GM12878 (cell line): Measurements from ENCODE around the gene HSP90AB1. TPM values are rescaled to one million over a fixed set of nuclear protein-coding genes. Genes with fewer than 3 reads are reported as not detected.
A peak's percentile ranks its signal among the peaks of the same experiment; 100 is the strongest.

ENCODE experiments used
- ATAC-seq: fragments of 200-7000 bp; cut with Tn5 transposase; 3 replicates; pipeline ENCODE4 v1.9.1; 2020; ENCODE audit warnings: mild to moderate bottlenecking, moderate library complexity
- BruUV-seq: library from RNA; stranded (reverse); fragments of 400-500 nt; replicated peaks from 2 replicates; lab custom pipeline; 2021; lab: Mats Ljungman, UMichigan
- CTCF ChIA-PET: fragments of 300-600 bp; sonication (Branson Sonifier 250); formaldehyde crosslinking; extraction: SDS; loops from one replicate; lab custom pipeline; 2021; ENCODE audit warnings: inconsistent platforms; lab: Yijun Ruan, JAX
- POLR2A ChIA-PET: fragments of 350-600 bp; formaldehyde crosslinking; extraction: SDS; loops from one replicate; lab custom pipeline; 2021; ENCODE audit warnings: inconsistent platforms; lab: Charles Lee
- RAD21 ChIA-PET: fragments of 300-600 bp; sonication (Branson Sonifier 250); formaldehyde crosslinking; loops from one replicate; lab custom pipeline; 2023; ENCODE audit warnings: antibody characterized with exemption; ENCODE audit not compliant: unreplicated experiment; lab: Charles Lee
- SMC1A ChIA-PET: fragments of 300-600 bp; sonication (Branson Sonifier 250); formaldehyde crosslinking; loops from one replicate; lab custom pipeline; 2023; ENCODE audit not compliant: unreplicated experiment, uncharacterized antibody; lab: Charles Lee
- DNase-seq: peaks from one replicate; pipeline ENCODE4 v3.0.0-alpha.2; 2011; ENCODE audit warnings: low read depth, low spot score
- FAIRE-seq: peaks from 3 replicates; lab custom pipeline; 2011; peaks lifted over from hg19 to GRCh38; lab: Jason Lieb, UNC
- H2AFZ ChIP-seq: 2 replicates; pipeline ENCODE4 v1.6.0; 2011; ENCODE audit warnings: low read depth, low read length, control low read depth; ENCODE audit not compliant: control insufficient read depth
- H3K27ac ChIP-seq: 2 replicates; pipeline ENCODE4 v1.5.1; 2011; ENCODE audit warnings: control low read depth; ENCODE audit not compliant: control insufficient read depth, insufficient read depth
- H3K27me3 ChIP-seq, 2 experiments: replicated peaks in 1 of 2; 2 replicates each; pipeline versions ENCODE4 v1.6.0 to v1.6.1; 2011; ENCODE audit warnings: low read length in 1 of 2; ENCODE audit not compliant: control insufficient read depth in 2 of 2, insufficient read depth in 2 of 2
- H3K36me3 ChIP-seq, 2 experiments: 2 replicates each; pipeline ENCODE4 v1.5.1; 2011; ENCODE audit warnings: low read length in 1 of 2; ENCODE audit not compliant: control insufficient read depth in 2 of 2, insufficient read depth in 2 of 2
- H3K4me1 ChIP-seq: 2 replicates; pipeline ENCODE4 v1.6.1; 2011; ENCODE audit warnings: mild to moderate bottlenecking, low read length, moderate library complexity, mixed read lengths; ENCODE audit not compliant: control insufficient read depth, insufficient read depth
- H3K4me2 ChIP-seq: 2 replicates; pipeline ENCODE4 v1.6.0; 2011; ENCODE audit warnings: control low read depth; ENCODE audit not compliant: control insufficient read depth, insufficient read depth
- H3K4me3 ChIP-seq: fragments of 200-600 bp; sonication (generic); 2 replicates; pipeline ENCODE4 v1.5.1; 2016
- H3K79me2 ChIP-seq: 2 replicates; pipeline ENCODE4 v1.6.0; 2011; ENCODE audit warnings: low read length; ENCODE audit not compliant: control insufficient read depth, insufficient read depth
- H3K9ac ChIP-seq: 2 replicates; pipeline ENCODE4 v1.8.0; 2011; ENCODE audit warnings: low read length, control low read depth, mixed read lengths; ENCODE audit not compliant: control insufficient read depth, insufficient read depth
- H3K9me3 ChIP-seq: replicated peaks from 3 replicates; pipeline ENCODE4 v1.5.1; 2011; ENCODE audit warnings: mild to moderate bottlenecking, low read length; ENCODE audit not compliant: control insufficient read depth, insufficient read depth
- H4K20me1 ChIP-seq: 2 replicates; pipeline ENCODE4 v1.6.0; 2011; ENCODE audit not compliant: control insufficient read depth, insufficient read depth
- BACH1 ChIP-seq: fragments of 450-650 bp; IDR thresholded peaks from 2 replicates; pipeline ENCODE4 v1.6.1; 2017; ENCODE audit warnings: mild to moderate bottlenecking, borderline replicate concordance
- BCL11A ChIP-seq: IDR thresholded peaks from 2 replicates; pipeline ENCODE4 v1.6.1; 2011; ENCODE audit warnings: low read depth, low read length
- EGR1 ChIP-seq, 2 experiments: IDR thresholded peaks; 1 replicate in 1 of 2; 2 replicates in 1 of 2; pipeline ENCODE4 v1.6.1; 2011 to 2012; ENCODE audit warnings: low read depth in 2 of 2, low read length in 2 of 2, borderline replicate concordance in 1 of 2, mild to moderate bottlenecking in 1 of 2, moderate library complexity in 1 of 2
- IKZF2 ChIP-seq, 2 experiments: fragments of 450-650 bp; IDR thresholded peaks; 2 replicates each; pipeline ENCODE4 v1.6.1; 2017; ENCODE audit warnings: mild to moderate bottlenecking in 2 of 2, moderate library complexity in 2 of 2
- PAX8 ChIP-seq: fragments of 450-650 bp; IDR thresholded peaks from 2 replicates; pipeline ENCODE4 v1.6.1; 2017; ENCODE audit warnings: mild to moderate bottlenecking, moderate library complexity
- POLR2AphosphoS5 ChIP-seq: IDR thresholded peaks from 2 replicates; pipeline ENCODE4 v1.6.1; 2011; ENCODE audit warnings: mild to moderate bottlenecking, low read length, inconsistent platforms
- RUNX3 ChIP-seq: IDR thresholded peaks from 2 replicates; pipeline ENCODE4 v1.6.1; 2012; ENCODE audit warnings: low read length, inconsistent platforms
- SIN3A ChIP-seq: IDR thresholded peaks from 2 replicates; pipeline ENCODE4 v1.6.1; 2012; ENCODE audit warnings: low read depth, low read length, improper control_type of control experiment
- WGBS: methylation state at CpG from one replicate; pipeline ENCODE4 v1.1.6; 2016; ENCODE audit warnings: low lambda C conversion rate; ENCODE audit not compliant: insufficient replicate concordance, insufficient coverage; ENCODE audit errors: missing lambda C conversion rate; 5-methylcytosine and 5-hydroxymethylcytosine counted together
- in situ Hi-C: fragments of 300-500 bp; cut with MboI; formaldehyde crosslinking; loops from 9 replicates; pipeline ENCODE4 v1.14.3; 2018; ENCODE audit warnings: mixed read lengths
- intact Hi-C: fragments of 100-400 bp; cut with micrococcal nuclease; formaldehyde crosslinking; loops from one replicate; pipeline ENCODE4 v1.14.2; 2022; ENCODE audit not compliant: unreplicated experiment
- polyA plus RNA-seq, 11 experiments: library from polyadenylated mRNA; depleted of rRNA in 4 of 11; unstranded in 6 of 11; stranded (reverse) in 5 of 11; fragments of >200 nt; fragmentation: Nextera tagmentation in 4 of 11; fragmentation: Illumina TruSeq in 1 of 11; extraction: Ambion mirVana in 4 of 11; extraction: Trizol in 1 of 11; gene quantifications; 1 replicate in 1 of 11; 2 replicates in 10 of 11; pipeline versions ENCODE4 v1.2.1 to v1.2.3, GENCODE V29; 2011 to 2016; ENCODE audit warnings: inconsistent platforms in 2 of 11, missing spikeins in 2 of 11, low read depth in 1 of 11
- total RNA-seq, 4 experiments: library from RNA; depleted of rRNA in 3 of 4; stranded (reverse); fragments of >200 nt in 3 of 4; fragmentation: Illumina TruSeq in 1 of 4; extraction: Trizol in 1 of 4; gene quantifications; 2 replicates each; pipeline versions ENCODE4 v1.2.1 to v1.2.3, GENCODE V29; 2013 to 2021
- TF ChIP-seq, protein P1 (sequence below), 3 experiments: IDR thresholded peaks in 2 of 3; conservative IDR thresholded peaks in 1 of 3; 2 replicates each; pipeline ENCODE4 v1.5.1; 2011; ENCODE audit warnings: low read depth in 3 of 3, low read length in 3 of 3, mild to moderate bottlenecking in 3 of 3, control low read depth in 2 of 3, moderate library complexity in 2 of 3, inconsistent platforms in 1 of 3, mixed read lengths in 1 of 3; ENCODE audit not compliant: control insufficient read depth in 2 of 3, insufficient read depth in 1 of 3; ENCODE audit errors: extremely low read depth in 1 of 3
- TF ChIP-seq, protein P2 (sequence below): IDR thresholded peaks from 2 replicates; pipeline ENCODE4 v1.6.1; 2012; ENCODE audit warnings: low read depth, low read length, improper control_type of control experiment
- TF ChIP-seq, protein P3 (sequence below): fragments of 450-650 bp; conservative IDR thresholded peaks from 2 replicates; pipeline ENCODE4 v1.6.1; 2017; ENCODE audit warnings: mild to moderate bottlenecking, moderate library complexity
- TF ChIP-seq, protein P4 (sequence below): IDR thresholded peaks from 2 replicates; pipeline ENCODE4 v1.6.1; 2012; ENCODE audit warnings: low read depth, low read length, improper control_type of control experiment

The HSP90AB1 gene
- total and polyA plus RNA-seq, 10 of the 15 experiments (the other 5 are each of a cell fraction or from before 2014, with no cell fraction given), result 988 to 1,682 (median 1,146) TPM

DNA sequence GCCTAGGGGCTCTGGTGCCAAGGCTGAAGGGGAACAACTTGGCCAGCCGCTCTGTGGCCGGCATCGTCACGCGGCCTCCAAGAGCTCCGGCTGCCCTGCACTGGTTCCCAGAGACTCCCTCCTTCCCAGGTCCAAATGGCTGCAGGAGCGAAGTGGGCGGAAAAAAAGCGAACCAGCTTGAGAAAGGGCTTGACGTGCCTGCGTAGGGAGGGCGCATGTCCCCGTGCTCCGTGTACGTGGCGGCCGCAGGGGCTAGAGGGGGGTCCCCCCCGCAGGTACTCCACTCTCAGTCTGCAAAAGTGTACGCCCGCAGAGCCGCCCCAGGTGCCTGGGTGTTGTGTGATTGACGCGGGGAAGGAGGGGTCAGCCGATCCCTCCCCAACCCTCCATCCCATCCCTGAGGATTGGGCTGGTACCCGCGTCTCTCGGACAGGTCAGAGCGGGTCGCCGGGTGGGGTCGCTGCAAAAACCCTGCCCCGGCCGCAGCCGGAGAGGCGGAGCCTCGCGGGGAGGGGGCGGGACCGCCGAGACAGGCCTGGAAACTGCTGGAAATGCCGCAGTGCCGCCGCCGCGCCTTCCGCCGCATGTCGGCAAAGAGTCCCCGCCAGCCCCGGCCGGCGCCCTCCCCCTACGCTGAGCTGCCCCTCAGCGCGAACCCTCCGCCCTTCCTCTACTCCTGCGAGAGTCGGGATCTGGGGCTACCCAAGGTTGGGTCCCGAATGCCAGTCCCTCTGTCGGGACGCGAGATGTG lies 814 bp upstream of the HSP90AB1 start (continued):
- TF ChIP-seq, protein P1, sequence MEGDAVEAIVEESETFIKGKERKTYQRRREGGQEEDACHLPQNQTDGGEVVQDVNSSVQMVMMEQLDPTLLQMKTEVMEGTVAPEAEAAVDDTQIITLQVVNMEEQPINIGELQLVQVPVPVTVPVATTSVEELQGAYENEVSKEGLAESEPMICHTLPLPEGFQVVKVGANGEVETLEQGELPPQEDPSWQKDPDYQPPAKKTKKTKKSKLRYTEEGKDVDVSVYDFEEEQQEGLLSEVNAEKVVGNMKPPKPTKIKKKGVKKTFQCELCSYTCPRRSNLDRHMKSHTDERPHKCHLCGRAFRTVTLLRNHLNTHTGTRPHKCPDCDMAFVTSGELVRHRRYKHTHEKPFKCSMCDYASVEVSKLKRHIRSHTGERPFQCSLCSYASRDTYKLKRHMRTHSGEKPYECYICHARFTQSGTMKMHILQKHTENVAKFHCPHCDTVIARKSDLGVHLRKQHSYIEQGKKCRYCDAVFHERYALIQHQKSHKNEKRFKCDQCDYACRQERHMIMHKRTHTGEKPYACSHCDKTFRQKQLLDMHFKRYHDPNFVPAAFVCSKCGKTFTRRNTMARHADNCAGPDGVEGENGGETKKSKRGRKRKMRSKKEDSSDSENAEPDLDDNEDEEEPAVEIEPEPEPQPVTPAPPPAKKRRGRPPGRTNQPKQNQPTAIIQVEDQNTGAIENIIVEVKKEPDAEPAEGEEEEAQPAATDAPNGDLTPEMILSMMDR (IDR thresholded peaks at IDR 0.05 in 2 of 3, conservative IDR thresholded peaks at IDR 0.05 in 1 of 3; ENCODE audit: control insufficient read depth in 2 of 3, extremely low read depth in 1 of 3, insufficient read depth in 1 of 3, low read depth in 3 of 3, low read length in 3 of 3), result peak; percentile 24 to 60 (median 49); a peak in 5 of 6 replicates
- peak; percentile 81 for TF ChIP-seq RUNX3
- TF ChIP-seq, all 136 proteins: peak for 41

DNA sequence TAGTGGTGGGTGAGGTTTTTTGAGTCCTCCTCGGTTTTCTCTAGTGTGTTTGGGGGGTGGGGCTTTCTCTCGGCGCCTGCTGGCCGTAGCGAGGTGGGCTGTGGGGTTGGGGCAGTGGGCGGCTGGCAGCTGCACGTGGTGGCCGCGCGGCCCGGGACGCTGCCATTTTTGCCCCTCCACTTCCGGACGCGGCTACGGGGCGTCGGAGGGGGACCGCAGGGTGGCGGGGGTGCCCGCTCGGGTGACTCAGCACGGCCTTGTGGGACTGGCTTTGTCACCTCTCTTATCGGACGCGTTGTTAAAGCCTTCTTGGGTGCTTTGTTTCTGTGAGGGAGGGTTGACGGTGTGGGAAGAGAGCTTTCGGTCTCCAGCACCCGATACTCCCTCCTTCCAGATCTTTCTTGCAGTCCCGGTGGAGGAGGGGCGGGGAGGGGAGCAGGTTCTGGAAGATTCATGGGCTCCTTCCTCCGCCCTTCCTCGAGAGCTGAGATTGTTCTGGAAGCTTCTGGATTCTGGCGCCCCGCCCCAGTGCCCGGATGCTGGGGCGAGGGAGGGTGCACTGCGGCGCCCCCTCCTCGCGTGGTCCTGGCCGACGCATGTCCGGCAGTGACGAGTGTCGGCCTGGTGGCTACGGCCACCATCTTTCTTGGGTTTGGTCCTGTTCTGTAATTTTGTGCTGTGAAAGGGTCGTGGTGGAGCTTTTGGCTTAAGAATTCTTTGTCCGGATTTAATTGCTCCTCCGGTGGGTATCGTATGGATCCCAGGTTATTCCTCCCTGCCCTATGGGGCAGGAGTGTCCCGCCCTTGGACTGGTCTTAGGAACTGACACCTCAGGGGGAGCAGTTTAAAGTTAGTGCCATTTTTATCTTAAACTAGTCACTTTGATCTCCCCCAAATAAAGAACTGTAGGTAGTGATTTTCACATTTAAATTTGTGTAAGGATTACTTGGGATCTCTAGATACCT lies 719 bp downstream of the HSP90AB1 start:
- peak overlapping the region; percentile 58 for H3K4me2 ChIP-seq
- WGBS, result under 1% methylated on average over 49 of the region's 52 CpGs
- H3K9ac ChIP-seq, result peak overlapping the region; percentile 100
- intact Hi-C loops (no loop called here), in situ Hi-C loops (no loop called here)
- no peak for DNase-seq
- SMC1A ChIA-PET, result interaction anchor here (0.6 to 4.2 kb wide), 10 partner anchors 9 to 226 kb away, joined by 3 to 25 read pairs (median 3); partner anchors contain the start of gene SLC35B2
- RAD21 ChIA-PET, result interaction anchor here (0.6 to 3.6 kb wide), 9 partner anchors 9 to 189 kb away, joined by 3 to 28 read pairs (median 6); partner anchors contain the start of genes SLC29A1 and SLC35B2
- H3K36me3 ChIP-seq, result peaks cover 21 to 37% of the 10 kb centered on the region in 2 experiments
- no peaks in the 10 kb centered on the region for H3K27me3 ChIP-seq
- peaks cover 11% of the 10 kb centered on the region; the same call in 1 of the 2 replicates for H4K20me1 ChIP-seq
- BruUV-seq, result no TSS peak
- H3K79me2 ChIP-seq, result peaks cover 60% of the 10 kb centered on the region
- no peaks in the 10 kb centered on the region for H3K9me3 ChIP-seq
- H3K4me1 ChIP-seq, result peaks cover 7% of the 10 kb centered on the region; the same call in 1 of the 2 replicates
- ATAC-seq, result peak; percentile 61
- CTCF ChIA-PET, result interaction anchor here (0.7 to 7.7 kb wide), 13 partner anchors 8 to 154 kb away, joined by 3 to 39 read pairs (median 6); partner anchors contain the start of genes AARS2, SLC29A1 and SLC35B2
- H3K4me3 ChIP-seq, result peak overlapping the region; percentile 95
- H3K27ac ChIP-seq, result peak overlapping the region; percentile 96
- H2AFZ ChIP-seq, result no peak overlapping the region
- FAIRE-seq, result no peak
- POLR2A ChIA-PET, result interaction anchor here (1.4 to 6.3 kb wide), 7 partner anchors 8 to 120 kb away, joined by 3 to 131 read pairs (median 6); partner anchors contain the start of genes MRPL14, SLC29A1, SLC35B2 and TMEM63B
- TF ChIP-seq POLR2AphosphoS5 (peak; percentile 13), BCL11A (0 out of 2 replicates have a peak, but pooled peaks have one; percentile 30), BACH1 (peak; percentile 98), EGR1 (IDR thresholded peaks at IDR 0.05; ENCODE audit: borderline replicate concordance in 1 of 2, low read depth in 2 of 2, low read length in 2 of 2) (peak in 1 of 2 experiments; percentile 54; a peak in 1 of 3 replicates), SIN3A (peak; percentile 97), IKZF2 (IDR thresholded peaks at IDR 0.05) (0 out of 4 replicates have a peak, but pooled peaks of 1 of the 2 experiments have one; percentile 8), PAX8 (no peak)
- TF ChIP-seq, protein P2, sequence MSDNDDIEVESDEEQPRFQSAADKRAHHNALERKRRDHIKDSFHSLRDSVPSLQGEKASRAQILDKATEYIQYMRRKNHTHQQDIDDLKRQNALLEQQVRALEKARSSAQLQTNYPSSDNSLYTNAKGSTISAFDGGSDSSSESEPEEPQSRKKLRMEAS, result peak; percentile 98
- TF ChIP-seq, protein P3, sequence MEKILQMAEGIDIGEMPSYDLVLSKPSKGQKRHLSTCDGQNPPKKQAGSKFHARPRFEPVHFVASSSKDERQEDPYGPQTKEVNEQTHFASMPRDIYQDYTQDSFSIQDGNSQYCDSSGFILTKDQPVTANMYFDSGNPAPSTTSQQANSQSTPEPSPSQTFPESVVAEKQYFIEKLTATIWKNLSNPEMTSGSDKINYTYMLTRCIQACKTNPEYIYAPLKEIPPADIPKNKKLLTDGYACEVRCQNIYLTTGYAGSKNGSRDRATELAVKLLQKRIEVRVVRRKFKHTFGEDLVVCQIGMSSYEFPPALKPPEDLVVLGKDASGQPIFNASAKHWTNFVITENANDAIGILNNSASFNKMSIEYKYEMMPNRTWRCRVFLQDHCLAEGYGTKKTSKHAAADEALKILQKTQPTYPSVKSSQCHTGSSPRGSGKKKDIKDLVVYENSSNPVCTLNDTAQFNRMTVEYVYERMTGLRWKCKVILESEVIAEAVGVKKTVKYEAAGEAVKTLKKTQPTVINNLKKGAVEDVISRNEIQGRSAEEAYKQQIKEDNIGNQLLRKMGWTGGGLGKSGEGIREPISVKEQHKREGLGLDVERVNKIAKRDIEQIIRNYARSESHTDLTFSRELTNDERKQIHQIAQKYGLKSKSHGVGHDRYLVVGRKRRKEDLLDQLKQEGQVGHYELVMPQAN, result peak; percentile 99; the same call in 1 of the 2 replicates
- TF ChIP-seq, protein P4, sequence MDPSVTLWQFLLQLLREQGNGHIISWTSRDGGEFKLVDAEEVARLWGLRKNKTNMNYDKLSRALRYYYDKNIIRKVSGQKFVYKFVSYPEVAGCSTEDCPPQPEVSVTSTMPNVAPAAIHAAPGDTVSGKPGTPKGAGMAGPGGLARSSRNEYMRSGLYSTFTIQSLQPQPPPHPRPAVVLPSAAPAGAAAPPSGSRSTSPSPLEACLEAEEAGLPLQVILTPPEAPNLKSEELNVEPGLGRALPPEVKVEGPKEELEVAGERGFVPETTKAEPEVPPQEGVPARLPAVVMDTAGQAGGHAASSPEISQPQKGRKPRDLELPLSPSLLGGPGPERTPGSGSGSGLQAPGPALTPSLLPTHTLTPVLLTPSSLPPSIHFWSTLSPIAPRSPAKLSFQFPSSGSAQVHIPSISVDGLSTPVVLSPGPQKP, result peak; percentile 67; the same call in 1 of the 2 replicates
